ENCODE data around the gene IDUA. TPM values are rescaled to one million over a fixed set of nuclear protein-coding genes. Genes with fewer than 3 reads are reported as not detected.
"Not testable (repeated sequence)": the region's sequence is repeated elsewhere in the genome, so short reads cannot be mapped to it uniquely, and the experiment has no call there.

Gene IDUA
- total RNA-seq, 1 donor from 2014 or later: 25.5 TPM

- intact Hi-C loops (cut with micrococcal nuclease): no loop called here
- H3K9me3 Mint-ChIP-seq: no peaks in the 10 kb centered on the region
- H3K27me3 Mint-ChIP-seq (ENCODE audit: low read depth): peaks cover 5% of the 10 kb centered on the region
- H3K4me3 Mint-ChIP-seq (ENCODE audit: low read depth): no peak overlapping the region
- no peak for DNase-seq (ENCODE audit: low spot score)
- H3K36me3 Mint-ChIP-seq (ENCODE audit: low read depth): no peaks in the 10 kb centered on the region
- H3K4me1 Mint-ChIP-seq (ENCODE audit: low read depth): peaks cover 2% of the 10 kb centered on the region
- no peak overlapping the region for H3K27ac Mint-ChIP-seq
Measured at GRCh38 chr4:991451-992296, 4.8 kb downstream of the IDUA start.

GRCh38 chr4:992297-993110 lies 5.7 kb downstream of the IDUA start:
- H3K4me3 Mint-ChIP-seq (ENCODE audit: low read depth): no peak overlapping the region
- peaks cover 8% of the 10 kb centered on the region for H3K27me3 Mint-ChIP-seq (ENCODE audit: low read depth)
- intact Hi-C loops (cut with micrococcal nuclease): no loop called here
- H3K36me3 Mint-ChIP-seq (ENCODE audit: low read depth): no peaks in the 10 kb centered on the region
- no peaks in the 10 kb centered on the region for H3K9me3 Mint-ChIP-seq
- no peak for DNase-seq (ENCODE audit: low spot score)
- peaks cover under 1% of the 10 kb centered on the region for H3K4me1 Mint-ChIP-seq (ENCODE audit: low read depth)
- H3K27ac Mint-ChIP-seq: no peak overlapping the region

GRCh38 chr4:993111-994029 lies 6.5 kb downstream of the IDUA start, which contains the start of gene SLC26A1:
TSS of gene SLC26A1 (minus strand) at chr4:993404. CDS start at chr4:991703, 1,701 bp downstream.
- intact Hi-C loops (cut with micrococcal nuclease): no loop called here
- Mint-ChIP-seq H3K27me3 (ENCODE audit: low read depth) (peaks cover 15% of the 10 kb centered on the region), H3K4me3 (ENCODE audit: low read depth) (no peak within 1 kb of the TSS), H3K27ac (no peak within 1 kb of the TSS), H3K9me3 (no peaks in the 10 kb centered on the region), H3K36me3 (ENCODE audit: low read depth) (no peaks in the 10 kb centered on the region), H3K4me1 (ENCODE audit: low read depth) (no peaks in the 10 kb centered on the region)
- no peak for DNase-seq (ENCODE audit: low spot score)

GRCh38 chr4:995311-996026 lies 8.6 kb downstream of the IDUA start:
- Mint-ChIP-seq H3K4me1 (ENCODE audit: low read depth) (no peaks in the 10 kb centered on the region), H3K4me3 (ENCODE audit: low read depth) (no peak overlapping the region), H3K27me3 (ENCODE audit: low read depth) (peaks cover 24% of the 10 kb centered on the region), H3K9me3 (no peaks in the 10 kb centered on the region), H3K27ac (no peak overlapping the region), H3K36me3 (ENCODE audit: low read depth) (no peaks in the 10 kb centered on the region)
- DNase-seq (ENCODE audit: low spot score): no peak
- intact Hi-C loops (cut with micrococcal nuclease): no loop called here

GRCh38 chr4:996030-996996 lies 9.5 kb downstream of the IDUA start:
- no peak overlapping the region for H3K27ac Mint-ChIP-seq
- no peaks in the 10 kb centered on the region for H3K36me3 Mint-ChIP-seq (ENCODE audit: low read depth)
- no peak for DNase-seq (ENCODE audit: low spot score)
- peaks cover 28% of the 10 kb centered on the region for H3K27me3 Mint-ChIP-seq (ENCODE audit: low read depth)
- H3K4me3 Mint-ChIP-seq (ENCODE audit: low read depth): no peak overlapping the region
- no peaks in the 10 kb centered on the region for H3K4me1 Mint-ChIP-seq (ENCODE audit: low read depth)
- H3K9me3 Mint-ChIP-seq: no peaks in the 10 kb centered on the region
- intact Hi-C loops (cut with micrococcal nuclease): no loop called here

GRCh38 chr4:996997-997374 lies 10.1 kb downstream of the IDUA start:
- H3K27ac Mint-ChIP-seq: no peak overlapping the region
- intact Hi-C loops (cut with micrococcal nuclease): no loop called here
- DNase-seq (ENCODE audit: low spot score): no peak
- no peak overlapping the region for H3K4me3 Mint-ChIP-seq (ENCODE audit: low read depth)
- H3K36me3 Mint-ChIP-seq (ENCODE audit: low read depth): no peaks in the 10 kb centered on the region
- peaks cover 30% of the 10 kb centered on the region for H3K27me3 Mint-ChIP-seq (ENCODE audit: low read depth)
- no peaks in the 10 kb centered on the region for H3K9me3 Mint-ChIP-seq
- H3K4me1 Mint-ChIP-seq (ENCODE audit: low read depth): no peaks in the 10 kb centered on the region

- Mint-ChIP-seq H3K4me1 (ENCODE audit: low read depth) (no peaks in the 10 kb centered on the region), H3K4me3 (ENCODE audit: low read depth) (no peak overlapping the region)
- intact Hi-C loops (cut with micrococcal nuclease): no loop called here
Measured at GRCh38 chr4:997375-998071, 10.7 kb downstream of the IDUA start.

GRCh38 chr4:998096-998691 lies 11.3 kb downstream of the IDUA start:
- Mint-ChIP-seq H3K4me1 (ENCODE audit: low read depth) (no peaks in the 10 kb centered on the region), H3K27ac (no peak overlapping the region), H3K4me3 (ENCODE audit: low read depth) (no peak overlapping the region), H3K9me3 (no peaks in the 10 kb centered on the region), H3K27me3 (ENCODE audit: low read depth) (peaks cover 32% of the 10 kb centered on the region), H3K36me3 (ENCODE audit: low read depth) (no peaks in the 10 kb centered on the region)
- DNase-seq (ENCODE audit: low spot score): no peak
- intact Hi-C loops (cut with micrococcal nuclease): no loop called here

More at GRCh38 chr4:997375-998071, 10.7 kb downstream of the IDUA start:
- no peaks in the 10 kb centered on the region for H3K9me3 Mint-ChIP-seq
- peaks cover 32% of the 10 kb centered on the region for H3K27me3 Mint-ChIP-seq (ENCODE audit: low read depth)
- no peak overlapping the region for H3K27ac Mint-ChIP-seq
- DNase-seq (ENCODE audit: low spot score): no peak
- no peaks in the 10 kb centered on the region for H3K36me3 Mint-ChIP-seq (ENCODE audit: low read depth)

- H3K36me3 Mint-ChIP-seq (ENCODE audit: low read depth): not testable (repeated sequence)
Measured at GRCh38 chr4:999240-999863, 12.5 kb downstream of the IDUA start.

GRCh38 chr4:999882-1000425 lies 13.1 kb downstream of the IDUA start:
- no peak overlapping the region for H3K27ac Mint-ChIP-seq

More at GRCh38 chr4:999240-999863, 12.5 kb downstream of the IDUA start:
- DNase-seq (ENCODE audit: low spot score); H3K27ac Mint-ChIP-seq; H3K9me3 Mint-ChIP-seq; intact Hi-C loops (cut with micrococcal nuclease); H3K4me1 Mint-ChIP-seq (ENCODE audit: low read depth); H3K4me3 Mint-ChIP-seq (ENCODE audit: low read depth): not testable (repeated sequence)
- peaks cover 35% of the 10 kb centered on the region for H3K27me3 Mint-ChIP-seq (ENCODE audit: low read depth)

More at GRCh38 chr4:999882-1000425, 13.1 kb downstream of the IDUA start:
- H3K4me3 Mint-ChIP-seq (ENCODE audit: low read depth): no peak overlapping the region
- no peak for DNase-seq (ENCODE audit: low spot score)
- H3K4me1 Mint-ChIP-seq (ENCODE audit: low read depth): no peaks in the 10 kb centered on the region
- intact Hi-C loops (cut with micrococcal nuclease): no loop called here
- peaks cover 40% of the 10 kb centered on the region for H3K27me3 Mint-ChIP-seq (ENCODE audit: low read depth)
- no peaks in the 10 kb centered on the region for H3K36me3 Mint-ChIP-seq (ENCODE audit: low read depth)
- H3K9me3 Mint-ChIP-seq: no peaks in the 10 kb centered on the region

All from activated T-helper 2 cell treated with anti-CD3 and anti-CD28 coated beads, Interferon-gamma antibody, Interleukin-2, Interleukin-4, amounts not matched to agents 10 μg/mL and 5 μg/mL and 100 μg/mL, durations not matched to agents 14 hours and 24 hours and 36 hours (primary cell).